Omental fat pad (tissue), 4 donors: ENCODE results near the gene BNC1. TPM values are rescaled to one million over a fixed set of nuclear protein-coding genes. Genes with fewer than 3 reads are reported as not detected.

ENCODE experiments used
- ATAC-seq: fragments of 150-250 bp; one replicate; pipeline ENCODE4 v1.9.1; 2016; ENCODE audit warnings: mild to moderate bottlenecking, moderate library complexity; ENCODE audit not compliant: low FRiP score
- DNase-seq: peaks from one replicate; pipeline ENCODE4 v3.0.0-alpha.2; 2019; ENCODE audit warnings: low spot score
- CTCF ChIP-seq, 3 donors: fragments of 450-650 bp; IDR thresholded peaks; one replicate each; pipeline ENCODE4 v1.5.1; 2016 to 2017; ENCODE audit warnings: antibody characterized with exemption in 3 of 3, mild to moderate bottlenecking in 3 of 3, moderate library complexity in 2 of 3
- total RNA-seq, 4 donors: library from RNA; depleted of rRNA; stranded (reverse); fragments of >200 nt; gene quantifications; one replicate each; pipeline ENCODE4 v1.1.0, GENCODE V29; 2016

The BNC1 gene, protein sequence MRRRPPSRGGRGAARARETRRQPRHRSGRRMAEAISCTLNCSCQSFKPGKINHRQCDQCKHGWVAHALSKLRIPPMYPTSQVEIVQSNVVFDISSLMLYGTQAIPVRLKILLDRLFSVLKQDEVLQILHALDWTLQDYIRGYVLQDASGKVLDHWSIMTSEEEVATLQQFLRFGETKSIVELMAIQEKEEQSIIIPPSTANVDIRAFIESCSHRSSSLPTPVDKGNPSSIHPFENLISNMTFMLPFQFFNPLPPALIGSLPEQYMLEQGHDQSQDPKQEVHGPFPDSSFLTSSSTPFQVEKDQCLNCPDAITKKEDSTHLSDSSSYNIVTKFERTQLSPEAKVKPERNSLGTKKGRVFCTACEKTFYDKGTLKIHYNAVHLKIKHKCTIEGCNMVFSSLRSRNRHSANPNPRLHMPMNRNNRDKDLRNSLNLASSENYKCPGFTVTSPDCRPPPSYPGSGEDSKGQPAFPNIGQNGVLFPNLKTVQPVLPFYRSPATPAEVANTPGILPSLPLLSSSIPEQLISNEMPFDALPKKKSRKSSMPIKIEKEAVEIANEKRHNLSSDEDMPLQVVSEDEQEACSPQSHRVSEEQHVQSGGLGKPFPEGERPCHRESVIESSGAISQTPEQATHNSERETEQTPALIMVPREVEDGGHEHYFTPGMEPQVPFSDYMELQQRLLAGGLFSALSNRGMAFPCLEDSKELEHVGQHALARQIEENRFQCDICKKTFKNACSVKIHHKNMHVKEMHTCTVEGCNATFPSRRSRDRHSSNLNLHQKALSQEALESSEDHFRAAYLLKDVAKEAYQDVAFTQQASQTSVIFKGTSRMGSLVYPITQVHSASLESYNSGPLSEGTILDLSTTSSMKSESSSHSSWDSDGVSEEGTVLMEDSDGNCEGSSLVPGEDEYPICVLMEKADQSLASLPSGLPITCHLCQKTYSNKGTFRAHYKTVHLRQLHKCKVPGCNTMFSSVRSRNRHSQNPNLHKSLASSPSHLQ
- 10 to 100 TPM in 3 of 4 donors, 1 to 10 TPM in 1; 1.1 to 73.0 (median 35.6) TPM for total RNA-seq

DNA sequence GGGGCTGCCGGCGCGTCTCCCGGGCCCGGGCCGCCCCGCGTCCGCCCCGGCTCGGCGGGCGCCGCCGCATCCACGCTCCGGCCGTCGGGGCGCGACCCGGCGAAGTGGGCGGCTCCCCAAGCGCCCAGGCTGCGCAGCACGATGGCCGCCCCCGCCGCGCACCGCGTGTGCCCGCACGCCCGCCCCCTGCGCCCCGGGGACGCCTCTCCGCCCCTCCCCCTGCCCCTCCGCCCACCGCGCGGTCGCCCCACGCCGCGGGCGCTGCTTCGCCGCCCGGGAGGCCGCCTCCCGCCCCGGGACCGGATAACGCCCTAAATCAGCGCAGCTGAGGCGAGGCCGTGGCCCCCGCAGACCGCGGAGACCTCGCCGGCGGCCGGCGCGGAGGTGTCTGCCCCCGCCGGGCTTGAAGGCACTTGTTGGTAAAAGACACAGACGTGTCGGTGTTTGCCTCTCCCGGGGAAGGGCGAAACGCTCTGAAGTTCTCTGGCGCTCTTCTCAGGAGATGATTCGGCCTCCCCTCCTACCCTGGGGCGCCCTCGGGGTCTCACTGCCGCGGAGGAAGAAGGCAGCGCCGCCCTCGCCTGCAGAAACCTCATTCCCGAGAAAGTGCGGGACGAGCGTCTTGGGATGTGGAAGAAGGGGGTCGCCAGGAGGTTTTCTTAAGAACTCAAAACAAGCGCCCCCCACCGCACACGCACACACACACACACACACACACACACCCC is at the start of gene BNC1:
TSS of gene BNC1 (minus strand) at position 106 of the 725 bp plus-strand sequence. CDS start at position 70, 36 bp downstream.
- DNase-seq (no peak), ATAC-seq (peak; percentile 24)
- TF ChIP-seq CTCF (IDR thresholded peaks at IDR 0.05), result no peak

DNA sequence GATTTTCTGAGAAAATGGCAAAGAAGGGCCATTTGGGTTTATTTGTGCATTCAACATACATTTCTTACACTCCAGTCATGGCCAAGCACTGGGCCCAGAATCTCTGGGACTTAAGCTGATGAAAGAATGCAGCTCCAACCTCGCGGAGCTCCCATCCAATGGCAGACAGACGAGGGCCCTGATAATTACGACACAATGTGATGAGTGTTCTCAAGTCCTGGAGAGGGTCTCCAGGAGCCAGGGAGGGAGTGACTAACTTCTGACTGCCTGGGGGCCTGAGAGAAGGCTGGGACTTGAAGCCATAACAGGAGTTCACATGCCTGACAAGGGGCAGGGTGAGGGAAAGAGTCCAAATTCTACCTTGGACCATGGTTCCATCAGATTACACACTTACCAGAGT is 42.6 kb upstream of the BNC1 start:
- ATAC-seq (no peak), DNase-seq (no peak)
- no peak for TF ChIP-seq CTCF (IDR thresholded peaks at IDR 0.05)

DNA sequence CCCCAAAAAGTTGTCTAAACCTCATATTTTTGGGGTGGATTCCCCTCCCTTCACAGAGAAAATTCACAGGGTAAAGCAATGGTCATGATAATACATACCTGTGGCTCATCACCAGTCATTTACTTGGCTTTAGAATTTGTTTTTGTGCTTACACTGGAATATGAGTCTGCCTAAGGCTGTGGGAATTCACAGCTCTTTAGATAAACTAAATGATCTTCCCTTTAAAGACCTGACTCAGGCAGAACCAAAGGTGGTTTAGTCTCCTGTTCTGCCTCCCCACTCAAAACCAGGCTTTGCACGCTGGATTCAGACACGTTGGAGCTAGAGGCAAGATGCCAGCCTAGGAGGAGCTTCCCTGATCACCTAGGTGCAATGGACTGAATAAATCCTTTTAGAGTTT is 40.3 kb upstream of the BNC1 start:
- peak; percentile 78 for ATAC-seq
- DNase-seq, result no peak
- TF ChIP-seq CTCF (IDR thresholded peaks at IDR 0.05), result no peak

DNA sequence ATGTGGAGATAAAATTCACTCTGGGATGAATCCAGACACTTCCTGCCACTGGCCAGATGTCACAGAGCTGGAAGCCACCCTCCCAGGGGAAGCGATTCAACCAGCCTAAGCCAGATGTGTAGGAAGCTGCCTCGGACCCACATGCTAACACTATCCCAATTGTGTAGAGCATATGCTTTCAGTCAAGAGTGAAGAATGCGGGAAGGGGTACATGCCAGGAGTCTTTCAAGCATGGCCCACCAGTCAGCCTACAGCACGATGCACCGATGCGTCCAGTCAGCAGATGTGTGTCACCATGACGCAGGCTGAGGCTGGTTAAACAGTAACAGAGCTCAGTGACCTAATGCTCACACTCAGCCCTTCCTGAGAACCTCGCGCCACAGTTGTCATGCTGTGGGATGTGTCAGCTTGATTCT is 38.8 kb upstream of the BNC1 start:
- ATAC-seq, result no peak
- TF ChIP-seq CTCF (IDR thresholded peaks at IDR 0.05), result no peak
- no peak for DNase-seq

DNA sequence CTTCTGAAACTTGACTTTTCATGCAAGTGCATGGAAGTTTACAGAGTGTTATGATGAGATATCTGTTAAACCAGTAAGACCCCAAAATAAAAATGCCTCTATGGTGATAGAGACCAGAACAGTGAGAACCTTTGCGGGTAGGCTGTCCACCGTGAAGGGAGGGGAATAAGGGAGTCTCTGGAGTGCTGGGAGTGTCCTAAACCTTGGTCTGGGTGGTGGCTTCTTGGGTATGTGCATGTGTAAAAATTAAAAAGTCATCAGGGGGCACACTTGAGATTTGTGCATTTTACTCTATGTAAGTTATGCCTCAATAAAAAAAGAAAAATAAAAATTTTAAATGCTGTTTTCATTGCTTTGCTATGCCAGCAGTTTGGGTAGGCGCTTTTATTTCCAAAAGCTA is 38.2 kb upstream of the BNC1 start:
- TF ChIP-seq CTCF (IDR thresholded peaks at IDR 0.05), result no peak
- no peak for DNase-seq
- no peak for ATAC-seq

DNA sequence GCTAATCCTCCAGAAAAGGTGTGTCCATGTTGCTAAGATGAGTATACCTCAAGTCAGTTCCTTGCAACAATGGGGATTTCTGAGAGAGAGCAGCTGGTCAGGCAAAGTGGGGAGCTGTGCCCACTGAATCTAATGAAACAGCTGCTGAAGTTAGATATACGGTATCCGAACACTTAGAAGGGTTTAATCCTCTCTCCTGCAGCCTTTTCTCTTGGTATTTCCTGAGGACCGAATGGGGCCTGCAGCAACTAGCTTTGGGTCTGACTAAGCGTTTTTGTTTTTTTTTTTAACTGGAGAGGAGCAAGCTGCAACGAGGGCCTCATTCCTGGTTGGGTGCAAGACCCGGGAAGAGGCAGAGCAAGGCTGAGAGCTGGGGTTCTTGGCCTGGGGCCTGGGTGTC is 37.6 kb upstream of the BNC1 start:
- DNase-seq (no peak), ATAC-seq (no peak)
- TF ChIP-seq CTCF (IDR thresholded peaks at IDR 0.05), result no peak
